ENCODE data around the gene CFAP99.

- TF ChIP-seq CTCF (conservative IDR thresholded peaks at IDR 0.05; ENCODE audit: low read length) (no peak), EZH2phosphoT487 (IDR thresholded peaks at IDR 0.05; ENCODE audit: borderline replicate concordance) (no peak)
Measured at GRCh38 chr4:2472187-2472586, 53.4 kb downstream of the CFAP99 start.
